ENCODE measurements around the gene TSR3.

Gene TSR3

DNA sequence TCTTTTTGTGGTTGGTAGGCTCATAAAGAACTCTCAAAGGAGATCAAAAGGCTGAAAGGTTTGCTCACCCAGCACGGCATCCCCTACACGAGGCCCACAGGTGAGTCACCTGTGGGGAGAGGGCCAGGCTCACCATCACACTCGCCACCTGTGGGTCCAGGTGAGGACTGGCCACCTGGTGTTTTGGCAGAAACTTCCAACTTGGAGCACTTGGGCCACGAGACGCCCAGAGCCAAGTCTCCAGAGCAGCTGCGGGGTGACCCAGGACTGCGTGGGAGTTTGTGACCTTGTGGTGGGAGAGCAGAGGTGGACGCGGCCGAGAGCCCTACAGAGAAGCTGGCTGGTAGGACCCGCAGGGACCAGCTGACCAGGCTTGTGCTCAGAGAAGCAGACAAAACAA is 11.1 kb upstream of the TSR3 start:
- H3K9ac ChIP-seq (ENCODE audit: low read length) = no peak overlapping the region
- H3K36me3 ChIP-seq (ENCODE audit: insufficient read depth, low read length) = peaks cover 49% of the 10 kb centered on the region
- H3K27ac ChIP-seq (ENCODE audit: low read depth, low read length) = no peak overlapping the region
- H3K9me3 ChIP-seq (ENCODE audit: low read length) = no peaks in the 10 kb centered on the region
- no peaks in the 10 kb centered on the region for H3K27me3 ChIP-seq (ENCODE audit: control insufficient read depth in 1 of 2, insufficient read depth in 2 of 2, low read length in 2 of 2)
- no peaks in the 10 kb centered on the region for H3K4me1 ChIP-seq (ENCODE audit: insufficient read depth, low read length)
- H3K4me3 ChIP-seq (ENCODE audit: low read depth in 1 of 2, low read length in 2 of 2) = no peak overlapping the region

DNA sequence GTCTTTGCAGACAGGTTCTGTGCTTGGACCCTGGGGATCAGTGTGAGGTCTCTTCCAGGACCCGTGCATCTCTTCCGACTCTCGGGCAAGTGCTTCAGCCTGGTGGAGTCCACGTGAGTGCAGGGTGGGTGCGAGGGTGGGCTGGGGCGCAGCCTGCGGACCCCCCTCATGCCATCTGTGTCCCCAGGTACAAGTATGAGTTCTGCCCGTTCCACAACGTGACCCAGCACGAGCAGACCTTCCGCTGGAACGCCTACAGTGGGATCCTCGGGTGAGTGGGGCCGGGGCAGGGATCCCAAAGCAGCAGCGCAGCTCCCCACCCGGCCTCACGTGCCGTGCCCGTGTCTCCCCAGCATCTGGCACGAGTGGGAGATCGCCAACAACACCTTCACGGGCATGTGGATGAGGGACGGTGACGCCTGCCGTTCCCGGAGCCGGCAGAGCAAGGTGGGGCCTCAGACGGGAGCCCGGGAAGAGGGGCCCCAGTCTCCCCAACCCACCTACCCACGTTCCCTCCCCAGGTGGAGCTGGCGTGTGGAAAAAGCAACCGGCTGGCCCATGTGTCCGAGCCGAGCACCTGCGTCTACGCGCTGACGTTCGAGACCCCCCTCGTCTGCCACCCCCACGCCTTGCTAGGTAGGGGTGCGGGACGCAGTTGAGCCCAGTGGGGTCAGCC is 10.1 kb upstream of the TSR3 start:
- H3K9ac ChIP-seq (ENCODE audit: low read length) = no peak overlapping the region
- no peaks in the 10 kb centered on the region for H3K4me1 ChIP-seq (ENCODE audit: insufficient read depth, low read length)
- no peaks in the 10 kb centered on the region for H3K9me3 ChIP-seq (ENCODE audit: low read length)
- no peak overlapping the region for H3K4me3 ChIP-seq (ENCODE audit: low read depth in 1 of 2, low read length in 2 of 2)
- H3K27ac ChIP-seq (ENCODE audit: low read depth, low read length) = no peak overlapping the region
- H3K27me3 ChIP-seq (ENCODE audit: control insufficient read depth in 1 of 2, insufficient read depth in 2 of 2, low read length in 2 of 2) = no peaks in the 10 kb centered on the region
- peaks cover 49% of the 10 kb centered on the region for H3K36me3 ChIP-seq (ENCODE audit: insufficient read depth, low read length)

DNA sequence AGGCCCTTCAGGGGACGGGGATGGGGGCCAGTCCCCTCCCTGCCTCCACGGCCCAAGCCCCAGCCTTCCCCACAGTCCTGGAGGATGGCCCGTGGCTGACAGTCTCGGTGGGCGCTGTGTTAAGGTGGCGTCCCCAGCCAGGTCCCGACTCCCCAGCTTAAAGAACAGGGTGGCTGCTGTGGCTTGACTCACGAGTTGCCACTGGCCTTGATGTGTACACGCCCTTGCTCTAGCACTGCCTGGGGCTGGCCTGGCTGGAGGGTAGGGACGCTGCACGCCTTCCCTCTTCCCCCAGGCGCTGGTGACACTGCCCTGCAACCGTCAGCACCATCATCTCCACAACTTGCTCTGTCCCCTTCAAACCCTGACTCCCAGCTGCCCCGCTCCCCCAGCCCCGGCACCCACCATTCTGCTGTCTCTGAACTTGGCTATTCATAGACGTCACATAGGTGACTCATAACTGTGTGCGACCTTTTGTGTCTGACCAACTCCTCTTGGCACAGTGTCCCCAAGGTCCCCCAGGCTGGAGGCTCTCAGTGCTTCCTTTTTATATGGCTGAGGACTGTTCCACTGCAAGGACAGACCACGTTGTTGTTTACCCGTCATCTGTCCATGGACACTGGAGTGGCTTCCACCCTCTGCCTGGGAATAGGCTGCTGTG is 6.4 kb upstream of the TSR3 start:
- H3K4me3 ChIP-seq (ENCODE audit: low read depth in 1 of 2, low read length in 2 of 2) = no peak overlapping the region
- no peak overlapping the region for H3K27ac ChIP-seq (ENCODE audit: low read depth, low read length)
- H3K4me1 ChIP-seq (ENCODE audit: insufficient read depth, low read length) = peaks cover 9% of the 10 kb centered on the region
- H3K9me3 ChIP-seq (ENCODE audit: low read length) = no peaks in the 10 kb centered on the region
- peaks cover 20% of the 10 kb centered on the region for H3K36me3 ChIP-seq (ENCODE audit: insufficient read depth, low read length)
- H3K9ac ChIP-seq (ENCODE audit: low read length) = no peak overlapping the region
- H3K27me3 ChIP-seq (ENCODE audit: control insufficient read depth in 1 of 2, insufficient read depth in 2 of 2, low read length in 2 of 2) = no peaks in the 10 kb centered on the region

- Histone ChIP-seq H3K27ac (ENCODE audit: low read depth, low read length) (no peak overlapping the region), H3K4me1 (ENCODE audit: insufficient read depth, low read length) (peaks cover 16% of the 10 kb centered on the region), H3K36me3 (ENCODE audit: insufficient read depth, low read length) (peaks cover 9% of the 10 kb centered on the region), H3K27me3 (ENCODE audit: control insufficient read depth in 1 of 2, insufficient read depth in 2 of 2, low read length in 2 of 2) (no peaks in the 10 kb centered on the region), H3K9ac (ENCODE audit: low read length) (no peak overlapping the region), H3K4me3 (ENCODE audit: low read depth in 1 of 2, low read length in 2 of 2) (no peak overlapping the region), H3K9me3 (ENCODE audit: low read length) (no peaks in the 10 kb centered on the region)
These were observed 4.6 kb upstream of the TSR3 start for GRCh38 chr16:1356061-1356900.

- H3K9ac ChIP-seq (ENCODE audit: low read length) = no peak overlapping the region
- peaks cover 10% of the 10 kb centered on the region for H3K36me3 ChIP-seq (ENCODE audit: insufficient read depth, low read length)
- H3K27ac ChIP-seq (ENCODE audit: low read depth, low read length) = no peak overlapping the region
- H3K4me3 ChIP-seq (ENCODE audit: low read depth in 1 of 2, low read length in 2 of 2) = no peak overlapping the region
- H3K9me3 ChIP-seq (ENCODE audit: low read length) = no peaks in the 10 kb centered on the region
- peaks cover 21% of the 10 kb centered on the region for H3K4me1 ChIP-seq (ENCODE audit: insufficient read depth, low read length)
- no peaks in the 10 kb centered on the region for H3K27me3 ChIP-seq (ENCODE audit: control insufficient read depth in 1 of 2, insufficient read depth in 2 of 2, low read length in 2 of 2)
These were observed 3.9 kb upstream of the TSR3 start for GRCh38 chr16:1355591-1355990.

GRCh38 chr16:1354815-1355540 is 3.3 kb upstream of the TSR3 start:
- Histone ChIP-seq H3K27me3 (ENCODE audit: control insufficient read depth in 1 of 2, insufficient read depth in 2 of 2, low read length in 2 of 2) (no peaks in the 10 kb centered on the region), H3K9me3 (ENCODE audit: low read length) (no peaks in the 10 kb centered on the region), H3K4me3 (ENCODE audit: low read depth in 1 of 2, low read length in 2 of 2) (no peak overlapping the region), H3K27ac (ENCODE audit: low read depth, low read length) (no peak overlapping the region), H3K36me3 (ENCODE audit: insufficient read depth, low read length) (peaks cover 16% of the 10 kb centered on the region), H3K4me1 (ENCODE audit: insufficient read depth, low read length) (peaks cover 27% of the 10 kb centered on the region), H3K9ac (ENCODE audit: low read length) (no peak overlapping the region)

GRCh38 chr16:1351215-1351581 is 480 bp downstream of the TSR3 start:
- Histone ChIP-seq H3K27ac (ENCODE audit: low read depth, low read length) (peak overlapping the region; percentile 78), H3K9ac (ENCODE audit: low read length) (peak overlapping the region; percentile 41), H3K4me1 (ENCODE audit: insufficient read depth, low read length) (peaks cover 27% of the 10 kb centered on the region), H3K27me3 (ENCODE audit: control insufficient read depth in 1 of 2, insufficient read depth in 2 of 2, low read length in 2 of 2) (no peaks in the 10 kb centered on the region), H3K9me3 (ENCODE audit: low read length) (no peaks in the 10 kb centered on the region), H3K36me3 (ENCODE audit: insufficient read depth, low read length) (peaks cover 21% of the 10 kb centered on the region), H3K4me3 (ENCODE audit: low read depth in 1 of 2, low read length in 2 of 2) (peak overlapping the region; percentile 92 to 97)

DNA sequence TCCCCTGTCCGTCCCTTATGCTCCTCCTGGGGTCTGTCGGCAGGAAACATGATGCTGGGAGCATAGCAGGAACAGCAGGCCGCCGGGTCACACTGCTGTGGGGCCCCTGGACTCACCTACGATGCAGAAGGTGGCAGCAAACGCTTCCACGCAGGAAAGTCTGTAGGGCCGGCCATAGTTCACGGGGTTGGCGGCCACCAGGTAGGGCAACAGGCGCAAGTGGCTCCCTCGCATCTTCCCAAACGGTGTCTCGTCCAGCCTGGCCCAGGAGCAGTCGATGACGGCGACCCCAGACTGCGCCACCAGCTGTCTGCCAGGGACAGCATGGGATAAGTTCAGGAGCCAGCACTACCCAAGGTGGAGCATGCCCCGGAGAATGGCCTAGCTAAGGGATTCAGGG is 987 bp downstream of the TSR3 start:
- Histone ChIP-seq H3K9me3 (ENCODE audit: low read length) (no peaks in the 10 kb centered on the region), H3K4me1 (ENCODE audit: insufficient read depth, low read length) (peaks cover 27% of the 10 kb centered on the region), H3K27ac (ENCODE audit: low read depth, low read length) (peak overlapping the region; percentile 78), H3K4me3 (ENCODE audit: low read depth in 1 of 2, low read length in 2 of 2) (peak overlapping the region; percentile 92 to 97), H3K9ac (ENCODE audit: low read length) (no peak overlapping the region), H3K36me3 (ENCODE audit: insufficient read depth, low read length) (peaks cover 21% of the 10 kb centered on the region), H3K27me3 (ENCODE audit: control insufficient read depth in 1 of 2, insufficient read depth in 2 of 2, low read length in 2 of 2) (no peaks in the 10 kb centered on the region)

DNA sequence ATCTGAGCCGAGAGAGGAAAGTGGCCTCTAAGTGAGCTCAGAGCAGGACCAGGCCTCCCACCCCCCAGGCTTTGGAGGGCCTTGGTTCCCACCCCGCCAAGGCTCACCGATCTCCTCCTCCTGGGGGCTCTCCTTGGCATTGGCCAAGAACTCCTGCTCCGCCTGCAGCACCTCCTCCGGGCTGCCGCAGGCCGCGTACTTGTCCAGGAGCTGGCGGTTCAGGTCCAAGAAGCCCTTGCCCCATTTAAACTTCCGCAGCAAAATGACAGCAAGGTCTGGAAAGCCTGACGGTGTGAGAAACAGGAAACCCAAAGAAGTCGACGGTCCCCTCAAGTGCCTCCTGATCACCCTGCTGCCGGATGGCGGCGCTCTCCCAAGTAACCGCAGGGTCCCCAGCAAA is 1.7 kb downstream of the TSR3 start:
- Histone ChIP-seq H3K27ac (ENCODE audit: low read depth, low read length) (no peak overlapping the region), H3K27me3 (ENCODE audit: control insufficient read depth in 1 of 2, insufficient read depth in 2 of 2, low read length in 2 of 2) (no peaks in the 10 kb centered on the region), H3K9me3 (ENCODE audit: low read length) (no peaks in the 10 kb centered on the region), H3K9ac (ENCODE audit: low read length) (no peak overlapping the region), H3K4me3 (ENCODE audit: low read depth in 1 of 2, low read length in 2 of 2) (no peak overlapping the region), H3K36me3 (ENCODE audit: insufficient read depth, low read length) (peaks cover 21% of the 10 kb centered on the region), H3K4me1 (ENCODE audit: insufficient read depth, low read length) (peaks cover 27% of the 10 kb centered on the region)

DNA sequence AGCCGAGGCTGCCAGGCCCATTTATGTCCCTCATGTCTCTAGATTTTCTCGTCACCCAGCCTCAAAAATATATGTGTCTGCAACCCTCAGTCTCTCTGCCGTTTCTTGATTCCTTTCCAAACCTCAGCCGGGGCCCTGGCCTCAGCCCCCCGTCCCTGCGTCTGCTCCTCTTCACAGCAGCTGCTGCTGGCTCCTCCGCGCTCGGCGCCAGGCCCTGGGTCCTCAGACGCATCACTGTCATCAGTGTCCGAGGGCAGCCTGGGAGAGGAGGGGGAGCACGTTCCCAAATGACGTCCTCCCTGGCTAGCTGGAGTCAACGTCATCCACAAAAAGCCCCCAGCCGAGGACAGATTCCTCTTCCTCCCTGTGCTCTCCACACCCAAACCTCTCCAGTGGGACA is 2.3 kb downstream of the TSR3 start:
- no peak overlapping the region for H3K9ac ChIP-seq (ENCODE audit: low read length)
- no peak overlapping the region for H3K27ac ChIP-seq (ENCODE audit: low read depth, low read length)
- peaks cover 27% of the 10 kb centered on the region for H3K4me1 ChIP-seq (ENCODE audit: insufficient read depth, low read length)
- peaks cover 21% of the 10 kb centered on the region for H3K36me3 ChIP-seq (ENCODE audit: insufficient read depth, low read length)
- H3K4me3 ChIP-seq (ENCODE audit: low read depth in 1 of 2, low read length in 2 of 2) = no peak overlapping the region
- H3K9me3 ChIP-seq (ENCODE audit: low read length) = no peaks in the 10 kb centered on the region
- no peaks in the 10 kb centered on the region for H3K27me3 ChIP-seq (ENCODE audit: control insufficient read depth in 1 of 2, insufficient read depth in 2 of 2, low read length in 2 of 2)

DNA sequence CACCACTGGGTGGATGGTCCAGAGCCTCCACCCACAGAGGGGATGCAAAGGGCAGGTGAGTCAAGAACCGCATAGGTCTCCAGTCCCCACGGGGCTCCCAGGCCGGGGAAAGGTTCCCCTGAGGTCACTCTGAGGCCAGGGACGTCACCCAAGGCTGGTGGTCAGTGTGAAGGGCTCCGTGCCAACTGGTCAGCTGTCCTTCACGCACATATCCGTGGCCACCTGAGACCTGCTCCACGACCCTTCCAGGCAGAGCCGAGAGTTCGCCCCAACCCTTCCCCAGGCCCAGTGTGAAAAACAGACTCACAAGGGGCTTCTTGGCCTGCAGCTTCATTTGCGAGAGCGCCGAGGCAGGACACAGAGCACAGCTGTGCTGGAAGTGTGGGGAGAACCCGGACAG is 2.8 kb downstream of the TSR3 start:
- H3K4me3 ChIP-seq (ENCODE audit: low read depth in 1 of 2, low read length in 2 of 2) = no peak overlapping the region
- peaks cover 27% of the 10 kb centered on the region for H3K4me1 ChIP-seq (ENCODE audit: insufficient read depth, low read length)
- H3K27me3 ChIP-seq (ENCODE audit: control insufficient read depth in 1 of 2, insufficient read depth in 2 of 2, low read length in 2 of 2) = no peaks in the 10 kb centered on the region
- H3K36me3 ChIP-seq (ENCODE audit: insufficient read depth, low read length) = peaks cover 21% of the 10 kb centered on the region
- no peak overlapping the region for H3K9ac ChIP-seq (ENCODE audit: low read length)
- no peak overlapping the region for H3K27ac ChIP-seq (ENCODE audit: low read depth, low read length)
- H3K9me3 ChIP-seq (ENCODE audit: low read length) = no peaks in the 10 kb centered on the region
